Central memory CD8-positive, alpha-beta T cell (primary cell): ENCODE measurements around the gene ABCC2.
"Not testable (repeated sequence)": the region's sequence is repeated elsewhere in the genome, so short reads cannot be mapped to it uniquely, and the experiment has no call there.

Experiments
- ATAC-seq: fragments of 150-1000 bp; cut with Tn5 transposase; replicated peaks from 2 replicates; pipeline ENCODE4 v1.10.0; 2022; ENCODE audit warnings: mild to moderate bottlenecking, moderate FRiP score, moderate number of reproducible peaks; ENCODE audit not compliant: poor library complexity, severe bottlenecking; ENCODE audit errors: extremely low read depth
- DNase-seq, 2 donors: peaks; one replicate each; pipeline ENCODE4 v3.0.0; 2021; ENCODE audit warnings: low spot score in 2 of 2
- H3K27ac Mint-ChIP-seq: one replicate; pipeline ENCODE4 v1.8.0; 2022; ENCODE audit warnings: low read depth, mild to moderate bottlenecking, moderate library complexity, mixed read lengths
- H3K27me3 Mint-ChIP-seq: one replicate; pipeline ENCODE4 v1.8.0; 2022; ENCODE audit warnings: mixed read lengths
- H3K36me3 Mint-ChIP-seq: one replicate; pipeline ENCODE4 v1.8.0; 2022; ENCODE audit warnings: mild to moderate bottlenecking, moderate library complexity, mixed read lengths; ENCODE audit not compliant: insufficient read depth
- H3K4me1 Mint-ChIP-seq: one replicate; pipeline ENCODE4 v1.8.0; 2022; ENCODE audit warnings: mixed read lengths
- H3K4me3 Mint-ChIP-seq: one replicate; pipeline ENCODE4 v1.8.0; 2022; ENCODE audit warnings: mild to moderate bottlenecking, moderate library complexity, mixed read lengths
- H3K9me3 Mint-ChIP-seq: one replicate; pipeline ENCODE4 v1.8.0; 2022; ENCODE audit warnings: mixed read lengths

Gene ABCC2

DNA sequence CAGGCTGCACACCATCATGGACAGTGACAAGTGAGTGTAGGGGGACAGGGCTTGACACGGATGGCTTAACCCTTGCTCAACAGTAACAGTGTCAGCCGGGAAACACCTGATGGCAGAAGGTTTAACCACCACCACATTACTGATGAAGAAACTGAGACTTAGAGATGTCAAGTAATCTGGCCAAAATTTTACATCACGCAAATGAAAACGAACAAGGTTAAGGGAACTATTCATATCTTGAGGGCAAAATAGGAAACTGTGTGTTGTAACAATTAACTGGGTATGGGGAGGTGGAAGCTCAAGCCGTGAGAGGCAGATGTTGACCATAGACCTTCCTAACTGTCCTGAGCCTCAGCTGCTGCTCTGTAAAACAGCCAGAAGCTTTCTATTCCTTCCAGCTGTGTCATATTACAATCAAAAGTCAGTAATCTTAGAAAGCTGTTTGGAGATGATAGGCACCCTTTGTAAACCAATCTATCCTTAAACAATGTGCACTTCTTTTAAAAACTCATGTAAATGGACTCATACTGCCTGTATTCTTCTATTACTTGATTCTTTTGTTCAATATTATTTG lies 68.4 kb downstream of the ABCC2 start:
- Mint-ChIP-seq H3K36me3 (peaks cover 2% of the 10 kb centered on the region), H3K27ac (no peak overlapping the region), H3K9me3 (no peaks in the 10 kb centered on the region), H3K4me3 (no peak overlapping the region), H3K4me1 (peaks cover 6% of the 10 kb centered on the region), H3K27me3 (no peaks in the 10 kb centered on the region)
- ATAC-seq (no peak), DNase-seq (no peak)

DNA sequence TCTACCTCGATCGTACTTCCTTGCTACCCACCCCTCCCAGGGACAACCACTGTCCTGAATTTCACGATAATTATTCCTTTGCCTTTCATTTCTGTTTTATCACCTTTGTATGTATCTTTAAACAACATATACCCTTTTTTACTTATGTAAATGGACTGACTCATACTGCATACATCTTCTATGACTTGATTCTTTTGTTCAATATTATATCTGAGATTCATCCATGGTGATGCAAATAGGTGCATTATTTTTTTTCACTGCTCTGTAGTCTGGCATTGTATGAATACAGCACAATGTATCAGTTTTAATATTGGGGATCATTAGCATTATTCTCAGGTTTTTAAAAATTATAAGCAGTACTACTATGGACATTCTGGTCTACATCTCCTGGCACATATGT lies 69.4 kb downstream of the ABCC2 start:
- no peak for ATAC-seq

DNA sequence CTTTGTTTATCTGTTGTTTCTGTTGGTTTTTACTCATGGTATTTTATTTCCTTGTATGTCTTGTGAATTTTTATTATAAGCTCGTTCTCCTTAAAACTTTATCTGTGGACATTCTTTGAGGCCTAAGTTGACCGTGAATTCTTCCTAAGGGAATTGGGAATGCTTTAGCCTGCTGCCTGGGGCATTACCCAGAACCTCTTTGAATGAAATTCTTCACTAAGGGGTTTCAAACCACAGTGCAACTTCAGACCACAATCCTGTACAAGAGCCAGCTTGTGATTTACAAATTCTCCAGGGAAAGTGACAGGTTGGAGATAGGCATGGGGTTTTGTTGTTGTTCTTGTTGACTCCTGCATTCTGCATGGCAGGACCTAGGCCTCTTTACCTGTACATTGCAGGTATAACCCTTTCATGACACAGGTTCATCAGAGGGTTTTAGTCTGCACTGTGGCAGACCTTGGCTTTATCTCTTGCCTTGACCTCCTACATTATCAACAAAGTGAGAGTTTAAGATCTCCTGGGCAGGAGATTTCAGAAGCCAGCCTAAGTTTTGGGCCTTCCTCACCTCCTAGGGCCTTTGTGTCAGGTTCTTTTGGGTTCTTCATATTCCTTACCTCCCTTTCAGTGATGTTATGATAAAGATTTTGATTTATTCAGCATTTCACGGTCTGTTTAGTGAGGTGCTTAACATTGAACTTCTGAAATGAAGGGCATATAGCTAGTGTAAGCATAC lies 70.2 kb downstream of the ABCC2 start:
- Mint-ChIP-seq H3K36me3 (peaks cover 2% of the 10 kb centered on the region), H3K27me3 (no peaks in the 10 kb centered on the region), H3K4me3 (no peak overlapping the region), H3K9me3 (no peaks in the 10 kb centered on the region), H3K27ac (no peak overlapping the region), H3K4me1 (no peaks in the 10 kb centered on the region)
- ATAC-seq (no peak), DNase-seq (no peak)

More for the DNA sequence above, 69.4 kb downstream of the ABCC2 start:
- no peak overlapping the region for H3K27ac Mint-ChIP-seq
- H3K9me3 Mint-ChIP-seq = no peaks in the 10 kb centered on the region
- no peaks in the 10 kb centered on the region for H3K27me3 Mint-ChIP-seq
- H3K4me3 Mint-ChIP-seq = no peak overlapping the region
- no peaks in the 10 kb centered on the region for H3K4me1 Mint-ChIP-seq
- peaks cover 2% of the 10 kb centered on the region for H3K36me3 Mint-ChIP-seq
- no peak for DNase-seq

DNA sequence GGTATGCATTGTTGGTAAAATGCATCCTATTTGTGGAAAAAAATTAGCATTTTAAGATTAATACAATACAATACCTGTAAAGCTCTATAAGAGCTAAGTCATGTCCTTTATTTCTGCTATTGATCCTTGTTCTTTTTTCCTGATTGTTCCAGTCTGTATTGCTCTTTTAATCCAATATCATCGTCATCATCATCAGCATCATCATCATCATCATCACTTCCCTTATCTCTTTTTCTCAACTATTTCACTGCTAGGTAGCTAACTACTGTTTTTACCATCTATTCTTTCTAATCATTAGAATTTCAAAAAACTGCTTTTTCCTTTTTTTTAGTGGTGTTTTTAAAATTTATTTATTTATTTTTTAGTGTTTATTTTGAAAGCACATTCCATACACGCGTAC lies 71.2 kb downstream of the ABCC2 start:
- H3K36me3 Mint-ChIP-seq = peaks cover 2% of the 10 kb centered on the region
- no peak overlapping the region for H3K4me3 Mint-ChIP-seq
- no peak overlapping the region for H3K27ac Mint-ChIP-seq
- no peak for DNase-seq
- H3K9me3 Mint-ChIP-seq = no peaks in the 10 kb centered on the region
- H3K4me1 Mint-ChIP-seq = no peaks in the 10 kb centered on the region
- H3K27me3 Mint-ChIP-seq = peaks cover under 1% of the 10 kb centered on the region
- no peak for ATAC-seq

DNA sequence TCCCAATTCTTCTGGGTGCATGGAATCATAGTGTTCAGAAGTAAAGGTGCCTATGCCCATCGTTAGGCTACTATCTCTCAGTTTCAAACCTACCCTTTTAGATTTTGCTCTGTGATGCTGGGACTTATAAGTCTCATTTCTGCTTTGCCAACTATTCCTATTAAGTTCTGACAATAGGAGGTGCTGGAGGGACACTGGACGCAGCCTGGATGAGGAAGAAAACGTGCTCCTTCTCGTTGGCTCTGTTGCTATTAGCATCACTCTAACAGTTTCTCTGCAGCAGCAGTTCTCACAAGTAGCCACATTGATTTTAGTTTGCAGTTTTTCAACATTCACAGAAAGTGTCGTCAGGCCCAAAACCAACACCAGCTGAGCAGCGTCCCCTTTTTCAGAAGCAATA lies 72.4 kb downstream of the ABCC2 start:
- Mint-ChIP-seq H3K27ac (no peak overlapping the region), H3K4me1 (no peaks in the 10 kb centered on the region), H3K4me3 (no peak overlapping the region), H3K27me3 (peaks cover 7% of the 10 kb centered on the region), H3K9me3 (no peaks in the 10 kb centered on the region), H3K36me3 (peaks cover 2% of the 10 kb centered on the region)
- DNase-seq (no peak), ATAC-seq (no peak)

DNA sequence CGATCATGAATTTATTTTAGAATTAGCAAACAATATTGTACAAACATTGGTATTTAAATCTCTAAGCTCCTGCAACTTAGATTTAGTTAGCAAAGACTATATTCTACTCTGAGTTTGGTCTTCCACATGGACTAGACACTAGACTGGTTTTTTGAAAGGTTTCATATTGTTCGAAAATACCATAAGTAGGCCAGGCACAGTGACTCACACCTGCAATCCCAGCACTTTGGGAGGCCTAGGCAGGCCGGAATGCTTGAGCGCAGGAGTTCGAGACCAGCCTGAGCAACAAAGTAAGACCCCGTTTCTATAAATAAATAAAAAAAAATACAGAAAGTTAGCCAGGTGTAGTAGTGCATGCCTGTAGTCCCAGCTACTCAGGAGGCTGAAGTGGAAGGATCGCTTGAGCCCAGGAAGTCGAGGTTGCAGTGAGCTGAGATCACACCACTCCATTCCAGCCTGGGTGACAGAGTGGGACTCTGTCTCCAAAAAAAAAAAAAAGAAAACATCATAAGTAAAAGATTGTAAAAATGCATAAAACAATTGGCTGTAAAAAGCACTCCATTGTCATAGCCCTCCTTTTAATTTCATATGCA lies 73.1 kb downstream of the ABCC2 start:
- no peak overlapping the region for H3K4me3 Mint-ChIP-seq
- no peaks in the 10 kb centered on the region for H3K4me1 Mint-ChIP-seq
- peaks cover 7% of the 10 kb centered on the region for H3K27me3 Mint-ChIP-seq
- no peaks in the 10 kb centered on the region for H3K9me3 Mint-ChIP-seq
- no peak overlapping the region for H3K27ac Mint-ChIP-seq
- H3K36me3 Mint-ChIP-seq = peaks cover 2% of the 10 kb centered on the region
- DNase-seq (no peak), ATAC-seq (no peak)

DNA sequence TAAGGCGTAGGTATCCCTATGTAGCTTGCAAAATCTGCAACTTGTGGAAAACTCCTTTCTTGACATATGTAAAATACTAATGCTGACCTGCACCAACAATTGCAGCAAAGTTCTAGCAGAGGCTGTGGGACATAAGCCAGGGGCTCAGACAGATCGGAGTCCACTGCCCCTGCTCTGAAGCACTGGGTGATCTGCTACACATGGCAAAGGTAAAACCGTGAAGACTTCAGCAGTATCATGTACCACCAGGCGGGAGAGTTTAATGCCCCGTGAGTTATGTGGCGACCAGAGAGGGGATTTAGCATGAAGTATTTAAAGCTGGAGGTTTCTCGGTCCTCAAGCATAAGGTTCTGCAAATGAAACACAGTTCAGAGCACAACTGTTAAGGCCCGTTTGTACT lies 76.4 kb downstream of the ABCC2 start:
- ATAC-seq (no peak), DNase-seq (no peak)
- Mint-ChIP-seq H3K36me3 (peaks cover 2% of the 10 kb centered on the region), H3K27ac (no peak overlapping the region), H3K4me3 (no peak overlapping the region), H3K4me1 (no peaks in the 10 kb centered on the region), H3K9me3 (no peaks in the 10 kb centered on the region), H3K27me3 (peaks cover 16% of the 10 kb centered on the region)

DNA sequence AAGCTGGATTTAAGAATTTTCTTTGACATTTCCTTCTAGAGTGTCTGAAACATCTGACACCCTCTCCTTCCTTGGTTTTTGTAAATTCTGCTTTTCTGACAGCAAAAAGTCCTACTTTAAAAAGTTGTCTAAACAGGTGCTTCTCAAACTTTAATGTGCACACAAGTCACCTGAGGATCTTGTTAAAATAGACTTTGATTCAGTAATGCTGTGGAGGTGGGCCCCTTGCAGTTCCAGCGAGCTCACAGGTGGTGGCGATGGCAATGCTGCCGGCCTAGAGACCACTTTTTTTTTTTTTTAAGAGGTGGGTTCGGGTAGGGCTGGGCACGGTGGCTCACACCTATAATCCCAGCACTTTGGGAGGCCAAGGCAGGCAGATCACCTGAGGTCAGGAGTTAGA lies 77.1 kb downstream of the ABCC2 start:
- Mint-ChIP-seq H3K27ac (no peak overlapping the region), H3K27me3 (peaks cover 23% of the 10 kb centered on the region), H3K36me3 (peaks cover 2% of the 10 kb centered on the region), H3K9me3 (no peaks in the 10 kb centered on the region), H3K4me3 (no peak overlapping the region), H3K4me1 (no peaks in the 10 kb centered on the region)
- DNase-seq (no peak), ATAC-seq (no peak)

DNA sequence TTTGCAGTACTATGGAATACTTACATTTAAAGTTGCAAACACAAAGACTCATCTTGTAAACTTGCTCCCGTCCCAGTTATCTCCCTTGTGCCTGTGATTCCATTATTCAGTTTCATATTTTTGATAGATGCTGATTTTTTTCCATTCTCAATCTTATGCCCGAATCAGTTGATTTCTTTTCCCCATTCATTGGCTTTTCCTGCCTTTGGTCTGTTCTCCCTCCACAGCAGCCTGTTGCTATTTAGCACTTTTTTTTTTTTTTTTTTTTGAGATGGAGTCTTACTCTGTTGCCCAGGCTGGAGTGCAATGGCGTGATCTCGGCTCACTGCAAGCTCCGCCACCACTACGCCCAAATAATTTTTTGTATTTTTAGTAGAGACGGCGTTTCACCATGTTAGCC lies 78.0 kb downstream of the ABCC2 start:
- no peaks in the 10 kb centered on the region for H3K9me3 Mint-ChIP-seq
- H3K4me3 Mint-ChIP-seq = no peak overlapping the region
- H3K27ac Mint-ChIP-seq = no peak overlapping the region
- no peak for DNase-seq
- H3K4me1 Mint-ChIP-seq = no peaks in the 10 kb centered on the region
- H3K27me3 Mint-ChIP-seq = peaks cover 32% of the 10 kb centered on the region
- peaks cover 2% of the 10 kb centered on the region for H3K36me3 Mint-ChIP-seq
- ATAC-seq = no peak

DNA sequence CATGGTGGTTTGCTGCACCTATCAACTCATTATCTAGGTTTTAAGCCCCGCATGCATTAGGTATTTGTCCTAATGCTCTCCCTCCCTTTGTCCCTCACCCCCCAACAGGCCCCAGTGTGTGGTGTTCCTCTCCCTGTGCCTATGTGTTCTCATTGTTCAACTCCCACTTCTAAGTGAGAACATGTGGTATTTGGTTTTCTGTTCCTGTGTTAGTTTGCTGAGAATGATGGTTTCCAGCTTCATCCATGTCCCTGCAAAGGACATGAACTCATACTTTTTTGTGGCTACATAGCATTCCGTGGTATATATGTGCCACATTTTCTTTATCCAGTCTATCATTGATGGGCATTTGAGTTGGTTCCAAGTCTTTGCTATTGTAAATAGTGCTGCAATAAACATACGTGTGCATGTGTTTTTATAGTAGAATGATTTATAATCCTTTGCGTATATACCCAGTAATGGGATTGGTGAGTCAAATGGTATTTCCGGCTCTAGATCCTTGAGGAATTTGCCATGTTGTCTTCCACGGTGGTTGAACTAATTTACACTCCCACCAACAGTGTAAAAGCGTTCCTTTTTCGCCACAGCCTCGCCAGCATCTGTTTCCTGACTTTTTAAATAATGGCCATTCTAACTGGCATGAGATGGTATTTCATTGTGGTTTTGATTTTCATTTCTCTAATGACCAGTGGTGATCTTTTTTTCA lies 81.2 kb downstream of the ABCC2 start:
- Mint-ChIP-seq H3K9me3 (peaks cover 12% of the 10 kb centered on the region), H3K27me3 (peaks cover 64% of the 10 kb centered on the region)
- H3K27ac Mint-ChIP-seq, DNase-seq, ATAC-seq, H3K36me3 Mint-ChIP-seq, H3K4me3 Mint-ChIP-seq, H3K4me1 Mint-ChIP-seq: not testable (repeated sequence)

DNA sequence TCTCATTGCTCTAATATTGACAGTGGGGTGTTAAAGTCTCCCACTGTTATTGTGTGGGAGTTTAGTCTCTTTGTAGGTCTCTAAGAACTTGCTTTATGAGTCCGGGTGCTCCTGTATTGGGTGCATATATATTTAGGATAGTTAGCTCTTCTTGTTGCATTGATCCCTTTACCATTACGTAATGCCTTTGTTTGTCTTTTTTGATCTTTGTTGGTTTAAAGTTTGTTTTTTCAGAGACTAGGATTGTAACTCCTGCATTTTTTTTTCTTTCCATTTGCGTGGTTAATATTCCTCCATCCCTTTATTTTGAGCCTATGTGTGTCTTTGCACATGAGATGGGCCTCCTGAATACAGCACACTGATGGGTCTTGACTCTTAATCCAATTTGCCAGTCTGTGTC lies 84.8 kb downstream of the ABCC2 start:
- not testable (repeated sequence) for ATAC-seq, DNase-seq, H3K27ac Mint-ChIP-seq, H3K36me3 Mint-ChIP-seq, H3K4me3 Mint-ChIP-seq
- H3K27me3 Mint-ChIP-seq = peaks cover 84% of the 10 kb centered on the region
- H3K4me1 Mint-ChIP-seq = peaks cover 10% of the 10 kb centered on the region
- H3K9me3 Mint-ChIP-seq = peaks cover 12% of the 10 kb centered on the region

DNA sequence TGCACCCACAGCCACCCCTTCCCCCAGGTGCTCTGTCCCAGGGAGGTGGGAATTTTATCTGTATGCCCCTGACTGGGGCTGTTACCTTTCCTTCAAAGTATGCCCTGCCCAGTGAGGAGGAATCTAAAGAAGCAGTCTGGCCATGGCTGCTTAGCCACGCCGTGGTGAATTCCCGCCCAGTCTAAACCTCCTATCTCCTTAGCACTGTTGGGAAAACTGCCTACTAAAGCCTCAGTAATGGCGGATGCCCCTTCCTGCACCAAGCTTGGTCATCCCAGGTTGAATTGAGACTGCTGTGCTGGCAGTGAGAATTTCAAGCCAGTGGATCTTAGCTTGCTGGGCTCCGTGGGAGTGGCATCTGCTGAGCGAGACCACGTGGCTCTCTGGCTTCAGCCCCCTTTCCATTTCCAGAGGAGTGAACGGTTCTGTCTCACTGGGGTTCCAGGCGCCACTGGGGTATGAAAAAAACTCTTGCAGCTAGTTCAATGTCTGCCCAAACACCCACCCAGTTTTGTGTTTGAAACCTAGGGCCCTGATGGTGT lies 87.2 kb downstream of the ABCC2 start:
- H3K4me3 Mint-ChIP-seq = peak overlapping the region; percentile 56
- no peak overlapping the region for H3K27ac Mint-ChIP-seq
- H3K27me3 Mint-ChIP-seq = peaks cover 91% of the 10 kb centered on the region
- peaks cover under 1% of the 10 kb centered on the region for H3K36me3 Mint-ChIP-seq
- DNase-seq (no peak), ATAC-seq (no peak)
- peaks cover 10% of the 10 kb centered on the region for H3K4me1 Mint-ChIP-seq
- peaks cover 12% of the 10 kb centered on the region for H3K9me3 Mint-ChIP-seq
